Epithelial cell of proximal tubule (primary cell): ENCODE data around the gene PLIN4. TPM values are rescaled to one million over a fixed set of nuclear protein-coding genes. Genes with fewer than 3 reads are reported as not detected.
"Not testable (repeated sequence)": the region's sequence is repeated elsewhere in the genome, so short reads cannot be mapped to it uniquely, and the experiment has no call there.

Source experiments
- DNase-seq: peaks from one replicate; pipeline ENCODE4 v3.0.0-alpha.2; 2011; ENCODE audit warnings: low read depth
- H3K4me3 ChIP-seq: 2 replicates; pipeline ENCODE4 v1.5.1; 2011; ENCODE audit warnings: low read depth, mild to moderate bottlenecking, low read length
- total RNA-seq: library from RNA; depleted of rRNA; stranded (reverse); fragments of >200 nt; gene quantifications from 2 replicates; pipeline ENCODE4 v1.2.3, GENCODE V29; 2015
- TF ChIP-seq, protein P1 (sequence below): conservative IDR thresholded peaks from 2 replicates; pipeline ENCODE4 v1.5.1; 2012; ENCODE audit warnings: low read depth, mild to moderate bottlenecking, low read length

The PLIN4 gene
- total RNA-seq, 1 donor from 2014 or later, result not detected

DNA sequence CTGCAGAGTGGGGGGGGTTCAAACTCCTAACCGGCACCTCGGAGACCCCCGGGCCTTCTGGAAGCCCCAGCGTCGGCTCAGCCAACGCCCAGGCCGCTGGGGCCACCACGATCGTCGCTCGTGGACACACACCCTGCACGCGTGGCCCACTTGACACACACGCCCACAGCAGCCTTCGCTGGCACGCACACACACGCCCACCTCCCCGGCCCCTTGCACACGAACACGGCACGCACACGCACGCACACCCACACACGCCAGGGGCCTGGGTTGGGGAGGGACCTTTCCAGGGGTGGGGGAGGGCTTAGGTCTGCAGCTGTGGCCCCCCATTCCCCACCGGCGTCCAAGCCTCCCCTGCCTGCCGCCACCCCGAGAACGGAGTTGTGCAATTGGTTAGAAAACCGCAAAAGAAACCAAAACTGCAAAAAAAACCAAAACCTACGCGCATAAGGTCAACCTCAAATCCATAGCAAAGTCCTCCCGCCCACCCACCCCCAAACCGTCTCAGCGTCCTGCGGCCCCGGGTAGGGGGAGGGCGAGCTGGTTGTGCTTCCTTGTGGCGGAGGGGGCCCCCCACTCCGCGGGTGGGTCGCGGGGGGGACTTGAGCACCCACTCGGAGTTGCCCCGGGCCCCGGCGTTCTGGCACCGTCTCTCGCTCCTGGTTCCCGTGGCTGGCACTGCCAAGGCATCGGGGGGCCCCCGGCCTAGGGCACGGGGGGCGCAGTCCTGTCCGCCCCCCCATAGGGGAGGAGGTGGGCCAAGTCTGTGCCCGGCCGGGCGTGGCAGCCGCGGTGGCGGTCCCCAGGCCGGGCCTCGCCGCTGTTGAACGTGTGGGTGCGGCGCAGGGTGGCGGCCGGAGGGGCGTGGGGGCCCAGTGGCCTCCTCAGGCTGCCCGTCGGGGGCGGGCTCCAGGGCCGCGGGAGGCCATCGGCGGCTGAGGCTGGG lies 24.9 kb upstream of the PLIN4 start:
- no peak for DNase-seq
- TF ChIP-seq, protein P1, sequence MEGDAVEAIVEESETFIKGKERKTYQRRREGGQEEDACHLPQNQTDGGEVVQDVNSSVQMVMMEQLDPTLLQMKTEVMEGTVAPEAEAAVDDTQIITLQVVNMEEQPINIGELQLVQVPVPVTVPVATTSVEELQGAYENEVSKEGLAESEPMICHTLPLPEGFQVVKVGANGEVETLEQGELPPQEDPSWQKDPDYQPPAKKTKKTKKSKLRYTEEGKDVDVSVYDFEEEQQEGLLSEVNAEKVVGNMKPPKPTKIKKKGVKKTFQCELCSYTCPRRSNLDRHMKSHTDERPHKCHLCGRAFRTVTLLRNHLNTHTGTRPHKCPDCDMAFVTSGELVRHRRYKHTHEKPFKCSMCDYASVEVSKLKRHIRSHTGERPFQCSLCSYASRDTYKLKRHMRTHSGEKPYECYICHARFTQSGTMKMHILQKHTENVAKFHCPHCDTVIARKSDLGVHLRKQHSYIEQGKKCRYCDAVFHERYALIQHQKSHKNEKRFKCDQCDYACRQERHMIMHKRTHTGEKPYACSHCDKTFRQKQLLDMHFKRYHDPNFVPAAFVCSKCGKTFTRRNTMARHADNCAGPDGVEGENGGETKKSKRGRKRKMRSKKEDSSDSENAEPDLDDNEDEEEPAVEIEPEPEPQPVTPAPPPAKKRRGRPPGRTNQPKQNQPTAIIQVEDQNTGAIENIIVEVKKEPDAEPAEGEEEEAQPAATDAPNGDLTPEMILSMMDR, result no peak
- no peak overlapping the region for H3K4me3 ChIP-seq

DNA sequence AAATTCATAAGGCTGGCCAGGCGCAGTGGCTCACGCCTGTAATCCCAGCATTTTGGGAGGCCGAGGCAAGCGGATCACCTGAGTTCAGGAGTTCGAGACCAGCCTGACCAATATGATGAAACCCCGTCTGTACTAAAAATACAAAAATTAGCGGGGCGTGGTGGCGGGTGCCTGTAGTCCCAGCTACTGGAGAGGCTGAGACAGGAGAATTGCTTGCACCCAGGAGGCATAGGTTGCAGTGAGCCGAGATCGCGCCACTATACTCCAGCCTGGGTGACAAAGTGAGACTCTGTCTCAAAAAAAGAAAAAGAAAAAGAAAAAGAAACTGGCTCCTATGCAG lies 23.5 kb upstream of the PLIN4 start:
- not testable (repeated sequence) for H3K4me3 ChIP-seq, DNase-seq

DNA sequence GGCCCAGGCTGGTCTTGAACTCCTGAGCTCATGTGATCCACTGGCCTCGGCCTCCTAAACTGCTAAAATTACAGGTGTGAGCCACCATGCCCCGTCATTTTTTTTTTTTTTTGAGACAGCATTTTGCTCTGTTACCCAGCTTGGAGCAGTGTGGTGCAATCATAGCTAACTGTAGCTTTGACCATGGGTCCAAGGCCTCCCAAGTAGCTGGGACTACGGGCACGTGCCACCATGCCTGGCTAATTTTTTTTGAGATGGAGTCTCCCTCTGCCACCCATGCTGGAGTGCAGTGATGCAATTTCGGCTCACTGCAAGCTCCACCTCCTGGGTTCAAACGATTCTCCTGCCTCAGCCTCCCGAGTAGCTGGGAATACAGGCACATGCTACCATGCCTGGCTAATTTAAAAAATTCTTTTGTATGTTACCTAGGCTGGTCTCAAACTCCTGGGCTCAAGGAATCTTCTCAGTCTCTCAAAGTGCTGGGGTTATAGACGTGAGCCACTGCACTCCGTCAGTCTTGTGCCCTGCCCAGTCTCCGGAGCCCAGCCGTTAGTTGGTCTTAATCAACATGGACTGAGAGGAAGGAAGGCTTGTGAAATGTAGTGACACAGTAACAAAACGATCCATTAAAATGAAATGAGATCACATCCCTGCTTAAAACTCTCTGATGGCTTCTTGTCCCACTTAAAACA lies 23.0 kb upstream of the PLIN4 start:
- DNase-seq, result no peak
- TF ChIP-seq, protein P1, result no peak
- H3K4me3 ChIP-seq, result no peak overlapping the region

DNA sequence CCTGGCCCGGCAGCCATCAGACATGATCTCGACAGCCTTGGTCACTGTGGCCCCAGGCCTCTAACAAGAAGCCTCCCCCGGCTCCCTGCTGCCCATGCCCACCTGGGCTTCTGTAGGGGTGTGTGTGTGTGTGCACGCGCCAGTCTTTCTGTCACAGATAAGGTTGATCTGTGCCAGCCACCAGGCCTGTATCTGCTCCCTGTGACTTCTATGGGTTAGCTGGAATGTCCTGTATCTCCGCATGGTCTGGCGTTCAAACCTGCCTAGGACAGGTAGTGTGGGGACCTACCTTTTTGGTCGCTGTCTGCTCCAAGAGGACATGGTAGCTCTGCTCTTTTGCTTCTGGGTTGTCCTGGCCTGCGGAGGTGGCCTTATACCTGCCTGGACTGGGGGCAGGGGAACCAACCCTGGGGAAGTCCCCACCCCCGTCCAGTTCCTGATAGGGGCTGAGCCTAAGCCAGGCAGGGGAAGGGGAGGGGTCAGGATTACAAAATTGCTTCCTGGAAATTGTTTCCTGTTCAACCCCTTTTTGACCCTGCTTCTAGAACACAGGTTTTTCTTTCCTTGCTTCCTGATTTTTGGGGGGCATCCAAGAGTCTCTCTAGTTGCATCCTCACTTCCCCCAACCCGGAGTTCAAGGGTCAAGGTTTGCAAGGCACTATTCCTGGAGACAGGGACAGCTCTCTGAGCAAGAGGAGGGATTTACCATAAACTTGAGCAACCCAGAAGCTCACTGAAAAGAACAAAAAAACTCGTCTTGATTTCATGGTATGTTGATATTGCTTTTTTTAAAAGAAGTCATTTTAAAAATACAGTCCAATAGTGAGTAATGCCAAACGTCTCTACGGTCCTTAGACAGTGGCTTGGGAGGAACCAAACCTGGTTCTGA lies 21.7 kb upstream of the PLIN4 start, which contains the start of gene LRG1:
TSS of gene LRG1 (minus strand) at position 344 of the 889 bp plus-strand sequence. CDS start at position 321, 23 bp downstream.
- DNase-seq, result no peak
- H3K4me3 ChIP-seq, result no peak within 1 kb of the TSS
- TF ChIP-seq, protein P1, result no peak

DNA sequence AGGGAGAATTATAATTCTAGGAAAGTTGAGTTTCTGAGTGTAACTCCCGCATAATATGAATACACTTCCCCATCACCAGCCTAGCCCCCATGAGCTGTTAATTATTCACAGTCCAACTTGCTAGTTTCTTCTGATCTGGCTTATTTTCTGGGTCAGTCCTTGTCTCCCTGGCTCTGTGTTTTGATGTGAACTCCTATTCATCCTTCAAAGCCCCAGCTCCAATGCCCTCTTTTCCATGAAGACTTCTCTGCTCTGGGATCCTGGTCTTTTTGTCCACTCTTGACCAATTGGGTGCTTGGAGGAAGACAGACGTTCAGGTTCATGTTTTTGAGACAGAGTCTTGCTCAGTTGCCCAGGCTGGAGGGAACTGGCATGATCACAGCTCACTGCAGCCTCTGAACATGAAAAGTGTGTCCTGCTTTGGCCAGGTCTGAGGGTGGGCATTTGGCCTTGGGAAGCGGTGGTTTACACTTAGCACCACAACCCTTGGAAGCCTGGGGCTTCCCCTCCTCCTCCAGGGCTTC lies 20.9 kb upstream of the PLIN4 start:
- TF ChIP-seq, protein P1, result no peak

DNA sequence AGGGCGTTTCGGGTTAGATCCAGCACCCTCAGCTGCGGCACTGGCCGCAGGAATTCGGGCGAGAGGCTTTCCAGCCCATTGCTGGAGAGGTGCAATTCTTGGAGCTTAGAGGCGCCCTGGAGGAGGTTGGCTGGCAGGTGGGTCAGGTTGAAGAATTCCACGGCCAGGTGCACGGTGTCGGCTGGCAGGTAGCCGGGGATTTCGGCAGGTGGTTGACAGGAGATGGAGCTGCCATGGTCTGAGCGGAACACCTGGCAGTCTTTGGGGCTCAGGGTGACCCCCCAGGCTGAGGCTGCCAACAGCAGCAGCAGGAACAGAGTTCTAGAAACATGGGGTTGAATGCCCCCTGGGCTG lies 20.3 kb upstream of the PLIN4 start:
- TF ChIP-seq, protein P1, result no peak
- DNase-seq, result no peak
- H3K4me3 ChIP-seq, result no peak overlapping the region

More for the DNA sequence above, 20.9 kb upstream of the PLIN4 start:
- no peak overlapping the region for H3K4me3 ChIP-seq
- no peak for DNase-seq
